ENCODE data around the gene APOC3. TPM values are rescaled to one million over a fixed set of nuclear protein-coding genes. Genes with fewer than 3 reads are reported as not detected.

Gene APOC3
- total and polyA plus RNA-seq, 9 of the 15 experiments (the other 6 are each of a cell fraction or from before 2014, with no cell fraction given), result 1.1 TPM; not detected in 8

DNA sequence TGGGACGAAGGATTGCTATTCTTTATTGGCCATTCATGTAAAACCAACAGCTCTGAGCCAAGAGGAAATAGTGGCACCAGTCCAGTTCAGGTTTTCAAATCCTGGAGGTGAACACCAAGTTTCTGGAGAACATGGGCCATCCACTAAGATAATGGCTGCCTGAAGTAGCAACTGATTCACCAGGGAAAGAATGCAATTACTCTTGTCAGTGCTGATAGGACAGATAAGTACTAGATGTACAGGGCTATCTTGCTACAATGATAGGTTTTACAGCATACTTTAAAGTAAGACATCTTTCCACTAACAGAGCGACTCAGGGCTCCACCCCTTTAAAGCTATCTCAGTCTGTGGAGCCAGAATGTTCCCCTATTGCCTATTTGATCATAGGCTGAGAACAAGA, 44.5 kb downstream of the APOC3 start:
- in situ Hi-C loops (cut with MboI), result no loop called here
- H3K36me3 ChIP-seq (ENCODE audit: control insufficient read depth, insufficient read depth, low read length), result peaks cover 64% of the 10 kb centered on the region
- no peak for DNase-seq (ENCODE audit: extremely low read depth in 1 of 4, low spot score in 3 of 4)

More for the DNA sequence above, 44.5 kb downstream of the APOC3 start:
- no peaks in the 10 kb centered on the region for H3K4me1 ChIP-seq (replicated peaks in 1 of 2; ENCODE audit: control insufficient read depth in 2 of 2, insufficient read depth in 2 of 2, low read length in 2 of 2)
- intact Hi-C loops (cut with micrococcal nuclease), result no loop called here
- ChIA-PET POLR2A (interaction anchor here (0.7 kb wide), 1 partner anchor 86 kb away, joined by 3 read pairs; no protein-coding TSS in a partner anchor), CTCF (ENCODE audit: low intra/inter-chr PET ratio) (no interaction called here)
- H2AFZ ChIP-seq (ENCODE audit: low read depth, low read length), result no peak overlapping the region
- no TSS peak for BruUV-seq (replicated peaks)
- ATAC-seq, result no peak
- FAIRE-seq, result no peak
- H3K4me3 ChIP-seq, result no peak overlapping the region
- 54% methylated on average over 2 of the region's 2 CpGs for WGBS (ENCODE audit: insufficient coverage, low coverage, missing lambda C conversion rate)
- H3K9me3 ChIP-seq (replicated peaks; ENCODE audit: control insufficient read depth, insufficient read depth, low read depth, low read length), result no peaks in the 10 kb centered on the region
- H3K27ac ChIP-seq (ENCODE audit: extremely low read depth, low read depth, low read length), result no peak overlapping the region
- H3K9me1 ChIP-seq (ENCODE audit: control insufficient read depth, insufficient read depth, low read length), result no peaks in the 10 kb centered on the region
- no peak overlapping the region for H3K4me2 ChIP-seq (ENCODE audit: insufficient read depth, low read length)
- H3K27me3 ChIP-seq (ENCODE audit: control insufficient read depth in 2 of 2, insufficient read depth in 2 of 2, low read length in 2 of 2), result no peaks in the 10 kb centered on the region
- TF ChIP-seq XRCC4 (IDR thresholded peaks at IDR 0.05; ENCODE audit: extremely low read depth, insufficient read depth, insufficient read length) (no peak), FIP1L1 (IDR thresholded peaks at IDR 0.05; ENCODE audit: low read depth, low read length, poor library complexity, severe bottlenecking) (no peak), MEIS2 (IDR thresholded peaks at IDR 0.05; ENCODE audit: partially characterized antibody) (peak; percentile 41), BMI1 (IDR thresholded peaks at IDR 0.05; ENCODE audit: low read length) (no peak), MYBL2 (IDR thresholded peaks at IDR 0.05; ENCODE audit: low read depth) (no peak), MYBL2 (CRISPR knock-in tag; IDR thresholded peaks at IDR 0.05; ENCODE audit: borderline replicate concordance) (no peak), FOSL1 (tag; conservative IDR thresholded peaks at IDR 0.05) (peak; percentile 66)
- TF ChIP-seq, protein P1, sequence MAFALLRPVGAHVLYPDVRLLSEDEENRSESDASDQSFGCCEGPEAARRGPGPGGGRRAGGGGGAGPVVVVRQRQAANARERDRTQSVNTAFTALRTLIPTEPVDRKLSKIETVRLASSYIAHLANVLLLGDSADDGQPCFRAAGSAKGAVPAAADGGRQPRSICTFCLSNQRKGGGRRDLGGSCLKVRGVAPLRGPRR (CRISPR knock-in tag; IDR thresholded peaks at IDR 0.05), result no peak
- TF ChIP-seq, protein P2, sequence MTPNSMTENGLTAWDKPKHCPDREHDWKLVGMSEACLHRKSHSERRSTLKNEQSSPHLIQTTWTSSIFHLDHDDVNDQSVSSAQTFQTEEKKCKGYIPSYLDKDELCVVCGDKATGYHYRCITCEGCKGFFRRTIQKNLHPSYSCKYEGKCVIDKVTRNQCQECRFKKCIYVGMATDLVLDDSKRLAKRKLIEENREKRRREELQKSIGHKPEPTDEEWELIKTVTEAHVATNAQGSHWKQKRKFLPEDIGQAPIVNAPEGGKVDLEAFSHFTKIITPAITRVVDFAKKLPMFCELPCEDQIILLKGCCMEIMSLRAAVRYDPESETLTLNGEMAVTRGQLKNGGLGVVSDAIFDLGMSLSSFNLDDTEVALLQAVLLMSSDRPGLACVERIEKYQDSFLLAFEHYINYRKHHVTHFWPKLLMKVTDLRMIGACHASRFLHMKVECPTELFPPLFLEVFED (CRISPR knock-in tag; conservative IDR thresholded peaks at IDR 0.05), result no peak
- TF ChIP-seq, protein P3, sequence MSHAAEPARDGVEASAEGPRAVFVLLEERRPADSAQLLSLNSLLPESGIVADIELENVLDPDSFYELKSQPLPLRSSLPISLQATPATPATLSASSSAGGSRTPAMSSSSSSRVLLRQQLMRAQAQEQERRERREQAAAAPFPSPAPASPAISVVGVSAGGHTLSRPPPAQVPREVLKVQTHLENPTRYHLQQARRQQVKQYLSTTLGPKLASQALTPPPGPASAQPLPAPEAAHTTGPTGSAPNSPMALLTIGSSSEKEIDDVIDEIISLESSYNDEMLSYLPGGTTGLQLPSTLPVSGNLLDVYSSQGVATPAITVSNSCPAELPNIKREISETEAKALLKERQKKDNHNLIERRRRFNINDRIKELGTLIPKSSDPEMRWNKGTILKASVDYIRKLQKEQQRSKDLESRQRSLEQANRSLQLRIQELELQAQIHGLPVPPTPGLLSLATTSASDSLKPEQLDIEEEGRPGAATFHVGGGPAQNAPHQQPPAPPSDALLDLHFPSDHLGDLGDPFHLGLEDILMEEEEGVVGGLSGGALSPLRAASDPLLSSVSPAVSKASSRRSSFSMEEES (CRISPR knock-in tag; IDR thresholded peaks at IDR 0.05), result no peak
- TF ChIP-seq, protein P4, sequence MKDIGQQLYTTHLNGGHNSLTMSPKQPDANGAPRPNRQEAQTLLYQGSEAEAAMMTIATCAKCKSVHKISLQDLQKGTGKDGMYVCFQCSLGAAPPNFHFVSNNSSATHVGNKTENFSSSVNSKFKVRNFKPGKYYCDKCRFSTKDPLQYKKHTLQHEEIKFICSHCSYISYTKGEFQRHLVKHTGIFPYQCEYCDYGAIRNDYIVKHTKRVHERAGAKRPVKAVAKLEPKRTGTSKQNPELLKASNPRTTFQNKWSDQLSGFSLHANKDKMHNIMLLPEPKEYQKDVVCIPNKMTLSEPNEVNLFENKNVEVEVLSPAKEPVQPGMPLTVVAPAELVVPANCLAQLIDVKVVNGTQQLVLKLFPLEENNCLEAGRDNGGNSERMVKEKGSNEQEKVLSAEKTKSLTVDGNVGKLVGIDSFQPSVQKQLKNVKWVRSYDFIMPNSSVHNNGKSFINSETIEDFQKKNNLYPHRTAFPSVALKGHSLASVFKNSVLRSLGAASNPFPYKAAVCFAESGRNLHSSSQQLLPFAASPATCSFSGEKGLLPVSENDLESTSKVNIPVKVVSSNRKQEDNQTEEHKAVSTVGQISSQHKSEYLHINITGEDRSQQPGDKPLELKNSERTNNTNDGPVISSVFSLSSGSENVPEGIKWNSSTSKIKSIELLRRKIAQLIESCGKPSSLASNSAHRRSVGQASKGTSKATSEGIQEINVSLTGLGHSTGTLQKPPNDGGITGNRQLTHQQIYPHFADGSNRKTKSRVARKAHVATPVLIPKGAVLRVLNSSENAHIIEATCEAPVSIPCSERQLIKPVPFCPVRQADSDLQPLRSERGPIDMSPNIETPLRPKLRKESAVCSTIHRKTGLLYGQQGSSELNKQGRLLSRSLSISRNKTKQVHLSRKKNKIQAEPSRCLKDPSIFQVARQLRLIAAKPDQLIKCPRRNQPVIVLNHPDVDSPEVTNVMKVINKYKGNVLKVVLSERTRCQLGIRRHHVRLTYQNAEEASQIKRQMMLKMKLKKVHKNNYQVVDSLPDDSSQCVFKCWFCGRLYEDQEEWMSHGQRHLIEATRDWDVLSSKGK (CRISPR knock-in tag; IDR thresholded peaks at IDR 0.05), result no peak
- H4K20me1 ChIP-seq (replicated peaks; ENCODE audit: control insufficient read depth, insufficient read depth, low read length), result no peaks in the 10 kb centered on the region
- no peak overlapping the region for H3K9ac ChIP-seq (ENCODE audit: insufficient read depth in 1 of 2, low read depth in 2 of 2, low read length in 2 of 2)
- no peaks in the 10 kb centered on the region for H3K79me2 ChIP-seq (ENCODE audit: control insufficient read depth, insufficient read depth, low read length)

Data from K562 (cell line).